C1 segment of cervical spinal cord (tissue), 14 donors: ENCODE data around the gene PPP1CB.

Experiments used
- DNase-seq, 14 donors: peaks; one replicate each; lab custom pipeline; 2025; lab: John Stamatoyannopoulos, UW

Gene PPP1CB

GRCh38 chr2:28751252-28751955 is at the start of gene PPP1CB:
TSS of gene PPP1CB (plus strand) at chr2:28751830. CDS start at chr2:28752125, 295 bp downstream.
- peak; percentile 68 to 97 (median 92) for DNase-seq

GRCh38 chr2:28702415-28702861 is 49.2 kb upstream of the PPP1CB start:
- DNase-seq, result peak in 6 of 14 donors; percentile 7 to 51 (median 27)

GRCh38 chr2:28702878-28703277 is 48.8 kb upstream of the PPP1CB start:
- no peak for DNase-seq

- no peak for DNase-seq
Observed at GRCh38 chr2:28704621-28705020, 47.0 kb upstream of the PPP1CB start.

GRCh38 chr2:28705751-28706440 is 45.7 kb upstream of the PPP1CB start:
- no peak for DNase-seq

- peak in 8 of 14 donors; percentile 7 to 45 (median 28) for DNase-seq
Observed at GRCh38 chr2:28707592-28707991, 44.0 kb upstream of the PPP1CB start.

- peak in 1 of 14 donors; percentile 8 for DNase-seq
Observed at GRCh38 chr2:28709101-28709500, 42.5 kb upstream of the PPP1CB start.

- DNase-seq, result no peak
Observed at GRCh38 chr2:28710545-28710944, 41.1 kb upstream of the PPP1CB start.

- DNase-seq, result no peak
Observed at GRCh38 chr2:28713577-28714298, 37.9 kb upstream of the PPP1CB start.

- DNase-seq, result peak in 9 of 14 donors; percentile 5 to 38 (median 17)
Observed at GRCh38 chr2:28716265-28716865, 35.3 kb upstream of the PPP1CB start.

GRCh38 chr2:28717339-28717758 is 34.3 kb upstream of the PPP1CB start:
- DNase-seq, result peak in 6 of 14 donors; percentile 12 to 62 (median 28)

GRCh38 chr2:28720345-28720744 is 31.3 kb upstream of the PPP1CB start:
- no peak for DNase-seq

GRCh38 chr2:28721601-28722191 is 29.9 kb upstream of the PPP1CB start:
- DNase-seq, result no peak

- peak in 1 of 14 donors; percentile 13 for DNase-seq
Observed at GRCh38 chr2:28725021-28725711, 26.5 kb upstream of the PPP1CB start.

GRCh38 chr2:28726177-28726576 is 25.5 kb upstream of the PPP1CB start:
- no peak for DNase-seq

GRCh38 chr2:28729698-28730097 is 21.9 kb upstream of the PPP1CB start:
- no peak for DNase-seq

GRCh38 chr2:28730641-28731146 is 20.9 kb upstream of the PPP1CB start:
- no peak for DNase-seq

GRCh38 chr2:28735511-28735910 is 16.1 kb upstream of the PPP1CB start:
- DNase-seq, result no peak

- DNase-seq, result peak in 11 of 14 donors; percentile 2 to 97 (median 46)
Observed at GRCh38 chr2:28736034-28736433, 15.6 kb upstream of the PPP1CB start.

GRCh38 chr2:28737655-28738054 is 14.0 kb upstream of the PPP1CB start:
- DNase-seq, result no peak
